NB4 (cell line): ENCODE data around the gene ARG1.

Source experiments
- DNase-seq: peaks from one replicate; pipeline ENCODE4 v3.0.0; 2010; ENCODE audit warnings: low read depth
- H3K4me3 ChIP-seq: one replicate; pipeline ENCODE4 v1.5.1; 2011; ENCODE audit warnings: mild to moderate bottlenecking, low read depth, low read length, moderate library complexity
- CTCF ChIP-seq: IDR thresholded peaks from one replicate; pipeline ENCODE4 v1.5.1; 2012; ENCODE audit warnings: low read depth, low read length
- MAX ChIP-seq: IDR thresholded peaks from 2 replicates; pipeline ENCODE4 v1.6.1; 2011; ENCODE audit warnings: low read depth, low read length
- MYC ChIP-seq: IDR thresholded peaks from 2 replicates; pipeline ENCODE4 v1.6.1; 2011; ENCODE audit warnings: low read depth, low read length
- POLR2A ChIP-seq: IDR thresholded peaks from 2 replicates; pipeline ENCODE4 v1.6.1; 2011; ENCODE audit warnings: mild to moderate bottlenecking; ENCODE audit not compliant: insufficient read length; ENCODE audit errors: extremely low read depth

ARG1 gene

GRCh38 chr6:131555992-131556391 lies 17.0 kb upstream of the ARG1 start:
- H3K4me3 ChIP-seq: no peak overlapping the region
- TF ChIP-seq MAX: no peak
- TF ChIP-seq MYC: no peak
- no peak for TF ChIP-seq POLR2A
- no peak for TF ChIP-seq CTCF
- DNase-seq: no peak

GRCh38 chr6:131558922-131559321 lies 14.1 kb upstream of the ARG1 start:
- TF ChIP-seq MAX (no peak), MYC (no peak), POLR2A (no peak), CTCF (no peak)
- H3K4me3 ChIP-seq: no peak overlapping the region
- DNase-seq: no peak

- TF ChIP-seq CTCF (no peak), MYC (no peak), POLR2A (no peak), MAX (no peak)
- no peak for DNase-seq
- H3K4me3 ChIP-seq: no peak overlapping the region
Observed at GRCh38 chr6:131561925-131562707, 10.9 kb upstream of the ARG1 start.

- TF ChIP-seq POLR2A (no peak), CTCF (no peak), MAX (no peak), MYC (no peak)
- DNase-seq: no peak
- no peak overlapping the region for H3K4me3 ChIP-seq
Observed at GRCh38 chr6:131565056-131565455, 8.0 kb upstream of the ARG1 start.

GRCh38 chr6:131568726-131569125 lies 4.3 kb upstream of the ARG1 start:
- H3K4me3 ChIP-seq: no peak overlapping the region
- DNase-seq: no peak
- TF ChIP-seq CTCF: no peak

GRCh38 chr6:131574133-131574532 lies 1.1 kb downstream of the ARG1 start:
- no peak for DNase-seq
- H3K4me3 ChIP-seq: no peak overlapping the region
- no peak for TF ChIP-seq POLR2A
- TF ChIP-seq CTCF: no peak
- TF ChIP-seq MAX: no peak
- no peak for TF ChIP-seq MYC
